ENCODE results near the gene TANGO2. TPM values are rescaled to one million over a fixed set of nuclear protein-coding genes. Genes with fewer than 3 reads are reported as not detected.

The TANGO2 gene
- total and polyA plus RNA-seq, 10 of the 15 experiments (the other 5 are each of a cell fraction or from before 2014, with no cell fraction given), result 4.0 to 24.8 (median 20.9) TPM

GRCh38 chr22:20079745-20080444, 59.0 kb downstream of the TANGO2 start, which contains the start of gene DGCR8 (continued):
- no peak for TF ChIP-seq FOXM1 (IDR thresholded peaks at IDR 0.05; ENCODE audit: low read depth, low read length)
- TF ChIP-seq TBL1XR1 (IDR thresholded peaks at IDR 0.05; ENCODE audit: low read depth, low read length), result no peak
- TF ChIP-seq ATF3 (IDR thresholded peaks at IDR 0.05; ENCODE audit: borderline replicate concordance, extremely low read depth, low read depth, low read length), result no peak
- no peak for TF ChIP-seq CBX3 (IDR thresholded peaks at IDR 0.05; ENCODE audit: borderline replicate concordance, low read depth)
- TF ChIP-seq, protein P1, sequence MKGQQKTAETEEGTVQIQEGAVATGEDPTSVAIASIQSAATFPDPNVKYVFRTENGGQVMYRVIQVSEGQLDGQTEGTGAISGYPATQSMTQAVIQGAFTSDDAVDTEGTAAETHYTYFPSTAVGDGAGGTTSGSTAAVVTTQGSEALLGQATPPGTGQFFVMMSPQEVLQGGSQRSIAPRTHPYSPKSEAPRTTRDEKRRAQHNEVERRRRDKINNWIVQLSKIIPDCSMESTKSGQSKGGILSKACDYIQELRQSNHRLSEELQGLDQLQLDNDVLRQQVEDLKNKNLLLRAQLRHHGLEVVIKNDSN (IDR thresholded peaks at IDR 0.05; ENCODE audit: borderline replicate concordance, extremely low read length, insufficient read depth, low read depth, low read length), result no peak
- no peak for TF ChIP-seq CBFB (IDR thresholded peaks at IDR 0.05; ENCODE audit: low read depth)
- no peak for TF ChIP-seq SUPT20H (IDR thresholded peaks at IDR 0.05; ENCODE audit: borderline replicate concordance, control insufficient read depth, low read depth, low read length)
- TF ChIP-seq NRF1 (conservative IDR thresholded peaks at IDR 0.05; ENCODE audit: low read depth, low read length), result no peak
- TF ChIP-seq YY1 (IDR thresholded peaks at IDR 0.05; ENCODE audit: low read depth, low read length), result no peak
- TF ChIP-seq MXI1 (IDR thresholded peaks at IDR 0.05; ENCODE audit: low read depth, low read length), result no peak
- peak; percentile 76; the same call in 1 of the 2 replicates for TF ChIP-seq NR2F1 (conservative IDR thresholded peaks at IDR 0.05)
- no peak; the same call in 1 of the 2 replicates for TF ChIP-seq SIN3A (IDR thresholded peaks at IDR 0.05; ENCODE audit: low read depth, low read length)
- no peak for TF ChIP-seq IRF4 (IDR thresholded peaks at IDR 0.05; ENCODE audit: low read depth, low read length)
- TF ChIP-seq SREBF1 (IDR thresholded peaks at IDR 0.05; ENCODE audit: low read length), result no peak
- TF ChIP-seq DPF2 (IDR thresholded peaks at IDR 0.05), result peak; percentile 54; the same call in 1 of the 2 replicates
- TF ChIP-seq CREB1 (IDR thresholded peaks at IDR 0.05; ENCODE audit: low read depth), result no peak
- TF ChIP-seq BRCA1 (IDR thresholded peaks at IDR 0.05; ENCODE audit: low read depth, low read length), result no peak
- TF ChIP-seq BHLHE40 (IDR thresholded peaks at IDR 0.05; ENCODE audit: borderline replicate concordance in 1 of 2, low read depth in 2 of 2, low read length in 1 of 2), result peak in 1 of 2 experiments; percentile 56; a peak in 2 of 4 replicates
- no peak for TF ChIP-seq SMARCA5 (IDR thresholded peaks at IDR 0.05)
- TF ChIP-seq ASH2L (IDR thresholded peaks at IDR 0.05; ENCODE audit: borderline replicate concordance, low read depth), result 0 out of 2 replicates have a peak, but pooled peaks have one; percentile 59
- TF ChIP-seq, protein P2, sequence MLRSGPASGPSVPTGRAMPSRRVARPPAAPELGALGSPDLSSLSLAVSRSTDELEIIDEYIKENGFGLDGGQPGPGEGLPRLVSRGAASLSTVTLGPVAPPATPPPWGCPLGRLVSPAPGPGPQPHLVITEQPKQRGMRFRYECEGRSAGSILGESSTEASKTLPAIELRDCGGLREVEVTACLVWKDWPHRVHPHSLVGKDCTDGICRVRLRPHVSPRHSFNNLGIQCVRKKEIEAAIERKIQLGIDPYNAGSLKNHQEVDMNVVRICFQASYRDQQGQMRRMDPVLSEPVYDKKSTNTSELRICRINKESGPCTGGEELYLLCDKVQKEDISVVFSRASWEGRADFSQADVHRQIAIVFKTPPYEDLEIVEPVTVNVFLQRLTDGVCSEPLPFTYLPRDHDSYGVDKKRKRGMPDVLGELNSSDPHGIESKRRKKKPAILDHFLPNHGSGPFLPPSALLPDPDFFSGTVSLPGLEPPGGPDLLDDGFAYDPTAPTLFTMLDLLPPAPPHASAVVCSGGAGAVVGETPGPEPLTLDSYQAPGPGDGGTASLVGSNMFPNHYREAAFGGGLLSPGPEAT (IDR thresholded peaks at IDR 0.05; ENCODE audit: low read depth), result peak; percentile 60; the same call in 1 of the 2 replicates
- TF ChIP-seq NFYB (IDR thresholded peaks at IDR 0.05; ENCODE audit: insufficient read depth, low read depth, low read length), result peak; percentile 98
- TF ChIP-seq TCF7 (IDR thresholded peaks at IDR 0.05; ENCODE audit: borderline replicate concordance), result no peak
- TF ChIP-seq POU2F2 (IDR thresholded peaks at IDR 0.05; ENCODE audit: borderline replicate concordance, low read depth, low read length), result no peak
- no peak for TF ChIP-seq STAT3 (IDR thresholded peaks at IDR 0.05; ENCODE audit: low read depth, low read length)
- TF ChIP-seq POLR2A (IDR thresholded peaks at IDR 0.05; ENCODE audit: low read depth, low read length), result peak; percentile 83
- TF ChIP-seq CREM (IDR thresholded peaks at IDR 0.05; ENCODE audit: low read depth), result no peak; the same call in 1 of the 2 replicates
- peak; percentile 92 for TF ChIP-seq GATAD2B (conservative IDR thresholded peaks at IDR 0.05; ENCODE audit: low read depth)
- no peak for TF ChIP-seq RELA (IDR thresholded peaks at IDR 0.05; ENCODE audit: borderline replicate concordance, partially characterized antibody)
- TF ChIP-seq EP300 (IDR thresholded peaks at IDR 0.05; ENCODE audit: borderline replicate concordance in 1 of 2, control insufficient read depth in 1 of 2, low read depth in 2 of 2, low read length in 2 of 2), result no peak
- TF ChIP-seq HCFC1 (IDR thresholded peaks at IDR 0.05; ENCODE audit: low read length), result peak; percentile 9; the same call in 1 of the 2 replicates
